HepG2 (cell line): ENCODE data around the gene GALNT12. TPM values are rescaled to one million over a fixed set of nuclear protein-coding genes. Genes with fewer than 3 reads are reported as not detected.

Experiments
- ATAC-seq: fragments of 200-7000 bp; cut with Tn5 transposase; 3 replicates; pipeline ENCODE4 v1.9.1; 2020; ENCODE audit warnings: mild to moderate bottlenecking, moderate library complexity
- BruUV-seq: library from RNA; stranded (reverse); fragments of 400-500 nt; replicated peaks from 2 replicates; lab custom pipeline; 2021; lab: Mats Ljungman, UMichigan
- CTCF ChIA-PET: fragments of 300-600 bp; formaldehyde crosslinking; extraction: SDS; loops from one replicate; lab custom pipeline; 2021; ENCODE audit warnings: low total read pairs, inconsistent platforms, low intra/inter-chr PET ratio; lab: Yijun Ruan, JAX
- POLR2A ChIA-PET: fragments of 350-600 bp; sonication (Branson Sonifier 250); formaldehyde crosslinking; loops from one replicate; lab custom pipeline; 2020; ENCODE audit warnings: antibody characterized with exemption, inconsistent platforms; lab: Yijun Ruan, JAX
- DNase-seq: peaks from one replicate; pipeline ENCODE4 v3.0.0-alpha.2; 2015; ENCODE audit warnings: low spot score
- FAIRE-seq: peaks from 3 replicates; lab custom pipeline; 2011; peaks lifted over from hg19 to GRCh38; lab: Jason Lieb, UNC
- H2AFZ ChIP-seq: one replicate; pipeline ENCODE4 v1.6.1; 2011; ENCODE audit warnings: low read length, inconsistent platforms
- H3K27ac ChIP-seq: fragments of 300-600 bp; 3 replicates; pipeline ENCODE4 v1.8.0; 2011; ENCODE audit warnings: mixed run types, mild to moderate bottlenecking, mixed read lengths, low read length, inconsistent platforms; ENCODE audit not compliant: insufficient read depth; ENCODE audit errors: extremely low read length
- H3K27me3 ChIP-seq, 2 experiments: fragments of 200-600 bp in 1 of 2; 2 replicates in 1 of 2; 3 replicates in 1 of 2; pipeline versions ENCODE4 v1.6.0 to v1.8.0; 2011; ENCODE audit warnings: low read length in 2 of 2, mild to moderate bottlenecking in 2 of 2, moderate library complexity in 2 of 2, inconsistent platforms in 1 of 2; ENCODE audit not compliant: insufficient read depth in 2 of 2, control insufficient read depth in 1 of 2
- H3K36me3 ChIP-seq, 2 experiments: fragments of 200-600 bp in 1 of 2; replicated peaks in 1 of 2; 2 replicates in 1 of 2; 3 replicates in 1 of 2; pipeline versions ENCODE4 v1.5.1 to v1.8.0; 2011; ENCODE audit warnings: low read length in 2 of 2, inconsistent platforms in 1 of 2; ENCODE audit not compliant: insufficient read depth in 2 of 2, control insufficient read depth in 1 of 2
- H3K4me1 ChIP-seq: 2 replicates; pipeline ENCODE4 v1.5.1; 2012; ENCODE audit warnings: low read length, inconsistent platforms; ENCODE audit not compliant: insufficient read depth
- H3K4me2 ChIP-seq: 2 replicates; pipeline ENCODE4 v1.6.0; 2011; ENCODE audit warnings: low read depth, low read length, inconsistent platforms
- H3K4me3 ChIP-seq, 3 experiments: fragments of 200-600 bp in 1 of 3; sonication (generic), shearing (Covaris generic) in 1 of 3; replicated peaks in 1 of 3; 2 replicates each; pipeline ENCODE4 v1.5.1; 2011 to 2016; ENCODE audit warnings: low read length in 3 of 3, inconsistent platforms in 2 of 3, low read depth in 2 of 3, mild to moderate bottlenecking in 2 of 3, control low read depth in 1 of 3, mixed read lengths in 1 of 3; ENCODE audit not compliant: insufficient read depth in 1 of 3
- H3K79me2 ChIP-seq: one replicate; pipeline ENCODE4 v1.6.1; 2011; ENCODE audit warnings: low read length, inconsistent platforms; ENCODE audit not compliant: insufficient read depth
- H3K9ac ChIP-seq: 2 replicates; pipeline ENCODE4 v1.6.0; 2011; ENCODE audit warnings: mild to moderate bottlenecking, low read depth, low read length, inconsistent platforms; ENCODE audit not compliant: insufficient read depth
- H3K9me3 ChIP-seq: 2 replicates; pipeline ENCODE4 v1.5.1; 2012; ENCODE audit warnings: mild to moderate bottlenecking, low read length
- H4K20me1 ChIP-seq: 2 replicates; pipeline ENCODE4 v1.6.0; 2011; ENCODE audit warnings: inconsistent platforms, mild to moderate bottlenecking, low read length, moderate library complexity; ENCODE audit not compliant: insufficient read depth
- ARNT ChIP-seq: fragments of 450-650 bp; IDR thresholded peaks from 2 replicates; pipeline ENCODE4 v1.6.1; 2017
- CAMTA2 ChIP-seq: sonication (generic); formaldehyde crosslinking; IDR thresholded peaks from 2 replicates; pipeline ENCODE4 v1.4.0; 2020; ENCODE audit warnings: mild to moderate bottlenecking, missing genetic modification reagents, borderline replicate concordance
- CC2D1A ChIP-seq: sonication (generic); formaldehyde crosslinking; IDR thresholded peaks from 2 replicates; pipeline ENCODE4 v1.8.1; 2023; ENCODE audit warnings: mild to moderate bottlenecking, missing genetic modification reagents
- ELF3 ChIP-seq: IDR thresholded peaks from 2 replicates; pipeline ENCODE4 v1.6.1; 2016; ENCODE audit warnings: missing genetic modification reagents, missing compliant biosample characterization
- IKZF4 ChIP-seq: sonication (generic); formaldehyde crosslinking; IDR thresholded peaks from 2 replicates; pipeline ENCODE4 v1.5.1; 2020; ENCODE audit warnings: borderline replicate concordance, mild to moderate bottlenecking, low read depth, missing genetic modification reagents; ENCODE audit errors: not compliant biosample characterization
- KDM3A ChIP-seq: IDR thresholded peaks from 2 replicates; pipeline ENCODE4 v1.6.1; 2018; ENCODE audit warnings: low read depth, missing compliant biosample characterization
- KLF15 ChIP-seq: sonication (generic); formaldehyde crosslinking; IDR thresholded peaks from 2 replicates; pipeline ENCODE4 v1.8.1; 2023; ENCODE audit warnings: borderline replicate concordance, mild to moderate bottlenecking, inconsistent platforms, missing genetic modification reagents, mixed read lengths
- MXI1 ChIP-seq: IDR thresholded peaks from 3 replicates; pipeline ENCODE4 v1.6.1; 2012; ENCODE audit warnings: low read depth, low read length, inconsistent platforms, borderline replicate concordance
- NCOR1 ChIP-seq: fragments of 200-600 bp; sonication (generic); IDR thresholded peaks from 2 replicates; pipeline ENCODE4 v1.7.0; 2017; ENCODE audit warnings: antibody characterized with exemption, low read length, borderline replicate concordance
- TOE1 ChIP-seq: sonication (generic); formaldehyde crosslinking; IDR thresholded peaks from 2 replicates; pipeline ENCODE4 v1.4.0; 2020; ENCODE audit warnings: mild to moderate bottlenecking, missing genetic modification reagents
- ZFP37 ChIP-seq: sonication (generic); formaldehyde crosslinking; IDR thresholded peaks from 2 replicates; pipeline ENCODE4 v1.4.0; 2020; ENCODE audit warnings: missing genetic modification reagents, borderline replicate concordance
- ZNF788 ChIP-seq: sonication (generic); formaldehyde crosslinking; IDR thresholded peaks from 2 replicates; pipeline ENCODE4 v1.5.0; 2020; ENCODE audit warnings: mild to moderate bottlenecking, missing genetic modification reagents, borderline replicate concordance
- WGBS: methylation state at CpG from one replicate; pipeline ENCODE4 v1.1.6; 2017; ENCODE audit warnings: low lambda C conversion rate; 5-methylcytosine and 5-hydroxymethylcytosine counted together
- in situ Hi-C: cut with HindIII; loops from 2 replicates; pipeline ENCODE4 v1.10.0; 2017; ENCODE audit warnings: low pct_unique_long_range_greater_than_20kb; ENCODE audit not compliant: extremely low pct_ligation_motif_present
- intact Hi-C: fragments of 100-400 bp; cut with micrococcal nuclease; formaldehyde crosslinking; loops from one replicate; pipeline ENCODE4 v1.10.0; 2022; ENCODE audit not compliant: unreplicated experiment
- polyA plus RNA-seq, 8 experiments: library from polyadenylated mRNA; depleted of rRNA in 3 of 8; stranded (reverse) in 7 of 8; unstranded in 1 of 8; fragments of >200 nt; fragmentation: Illumina TruSeq in 4 of 8; extraction: Trizol in 4 of 8; gene quantifications; 2 replicates each; pipeline versions ENCODE4 v1.2.1 to v1.2.3, GENCODE V29; 2011 to 2016; ENCODE audit warnings: low read depth in 4 of 8, missing spikeins in 1 of 8, mixed read lengths in 1 of 8; ENCODE audit not compliant: insufficient read depth in 1 of 8
- total RNA-seq, 5 experiments: library from RNA; depleted of rRNA; stranded (reverse); fragments of >200 nt; fragmentation: Illumina TruSeq; extraction: Trizol; gene quantifications; 2 replicates each; pipeline ENCODE4 v1.2.3, GENCODE V29; 2016; ENCODE audit warnings: low read depth in 1 of 5
- TF ChIP-seq, protein P1 (sequence below): sonication (generic); formaldehyde crosslinking; IDR thresholded peaks from 2 replicates; pipeline ENCODE4 v1.4.0; 2020; ENCODE audit warnings: mild to moderate bottlenecking, missing genetic modification reagents, borderline replicate concordance
- TF ChIP-seq, protein P2 (sequence below): IDR thresholded peaks from 2 replicates; pipeline ENCODE4 v1.6.1; 2016; ENCODE audit warnings: low read depth, borderline replicate concordance
- TF ChIP-seq, protein P3 (sequence below): sonication (generic); formaldehyde crosslinking; IDR thresholded peaks from 2 replicates; pipeline ENCODE4 v1.9.0; 2021; ENCODE audit warnings: missing genetic modification reagents, mild to moderate bottlenecking, borderline replicate concordance
- TF ChIP-seq, protein P4 (sequence below): IDR thresholded peaks from 2 replicates; pipeline ENCODE4 v1.6.1; 2018; ENCODE audit warnings: missing genetic modification reagents, mild to moderate bottlenecking, missing compliant biosample characterization
- TF ChIP-seq, protein P5 (sequence below): sonication (generic); formaldehyde crosslinking; IDR thresholded peaks from 2 replicates; pipeline ENCODE4 v1.4.0; 2020; ENCODE audit warnings: missing genetic modification reagents, borderline replicate concordance

The GALNT12 gene
- total and polyA plus RNA-seq, 2 of the 13 experiments (the other 11 are each of a cell fraction or from before 2014, with no cell fraction given): 0.07 TPM; not detected in 1

DNA sequence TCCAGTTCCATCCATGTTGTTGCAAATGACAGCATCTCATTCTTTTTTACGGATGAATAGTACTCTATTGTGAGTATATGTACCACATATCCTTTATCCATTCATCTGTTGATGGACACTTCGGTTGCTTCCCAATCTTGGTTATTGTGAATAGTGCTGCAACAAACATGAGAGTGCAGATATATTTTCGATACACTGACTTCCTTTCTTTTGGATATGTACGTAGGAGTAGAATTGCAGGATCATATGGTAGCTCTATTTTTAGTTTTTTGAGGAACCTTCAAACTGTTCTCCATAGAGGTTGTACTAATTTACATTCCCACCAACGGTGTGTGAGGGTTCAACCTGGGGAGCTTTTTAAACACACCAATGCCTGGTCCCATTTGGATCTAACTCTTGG, 22.3 kb downstream of the GALNT12 start:
- WGBS: 33% methylated on average over 5 of the region's 5 CpGs
- intact Hi-C loops: no loop called here

More for the DNA sequence above, 22.3 kb downstream of the GALNT12 start:
- no peak overlapping the region for H3K4me2 ChIP-seq
- no peak overlapping the region for H3K9ac ChIP-seq
- no peak for ATAC-seq
- H3K27ac ChIP-seq: no peak overlapping the region
- H3K9me3 ChIP-seq: no peaks in the 10 kb centered on the region
- H3K4me1 ChIP-seq: no peaks in the 10 kb centered on the region
- no peaks in the 10 kb centered on the region for H3K36me3 ChIP-seq
- in situ Hi-C loops: no loop called here
- no peak for DNase-seq
- TF ChIP-seq, protein P1, sequence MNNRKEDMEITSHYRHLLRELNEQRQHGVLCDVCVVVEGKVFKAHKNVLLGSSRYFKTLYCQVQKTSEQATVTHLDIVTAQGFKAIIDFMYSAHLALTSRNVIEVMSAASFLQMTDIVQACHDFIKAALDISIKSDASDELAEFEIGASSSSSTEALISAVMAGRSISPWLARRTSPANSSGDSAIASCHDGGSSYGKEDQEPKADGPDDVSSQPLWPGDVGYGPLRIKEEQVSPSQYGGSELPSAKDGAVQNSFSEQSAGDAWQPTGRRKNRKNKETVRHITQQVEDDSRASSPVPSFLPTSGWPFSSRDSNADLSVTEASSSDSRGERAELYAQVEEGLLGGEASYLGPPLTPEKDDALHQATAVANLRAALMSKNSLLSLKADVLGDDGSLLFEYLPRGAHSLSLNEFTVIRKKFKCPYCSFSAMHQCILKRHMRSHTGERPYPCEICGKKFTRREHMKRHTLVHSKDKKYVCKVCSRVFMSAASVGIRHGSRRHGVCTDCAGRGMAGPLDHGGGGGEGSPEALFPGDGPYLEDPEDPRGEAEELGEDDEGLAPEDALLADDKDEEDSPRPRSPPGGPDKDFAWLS (CRISPR knock-in tag): no peak
- TF ChIP-seq CC2D1A: no peak
- no peak for TF ChIP-seq KLF15
- TF ChIP-seq MXI1: no peak
- TF ChIP-seq, protein P2, sequence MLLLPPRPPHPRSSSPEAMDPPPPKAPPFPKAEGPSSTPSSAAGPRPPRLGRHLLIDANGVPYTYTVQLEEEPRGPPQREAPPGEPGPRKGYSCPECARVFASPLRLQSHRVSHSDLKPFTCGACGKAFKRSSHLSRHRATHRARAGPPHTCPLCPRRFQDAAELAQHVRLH: no peak
- TF ChIP-seq, protein P3, sequence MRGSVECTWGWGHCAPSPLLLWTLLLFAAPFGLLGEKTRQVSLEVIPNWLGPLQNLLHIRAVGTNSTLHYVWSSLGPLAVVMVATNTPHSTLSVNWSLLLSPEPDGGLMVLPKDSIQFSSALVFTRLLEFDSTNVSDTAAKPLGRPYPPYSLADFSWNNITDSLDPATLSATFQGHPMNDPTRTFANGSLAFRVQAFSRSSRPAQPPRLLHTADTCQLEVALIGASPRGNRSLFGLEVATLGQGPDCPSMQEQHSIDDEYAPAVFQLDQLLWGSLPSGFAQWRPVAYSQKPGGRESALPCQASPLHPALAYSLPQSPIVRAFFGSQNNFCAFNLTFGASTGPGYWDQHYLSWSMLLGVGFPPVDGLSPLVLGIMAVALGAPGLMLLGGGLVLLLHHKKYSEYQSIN (CRISPR knock-in tag): no peak
- TF ChIP-seq ZNF788 (CRISPR knock-in tag): no peak
- no peak for TF ChIP-seq ELF3 (CRISPR knock-in tag)
- no peak for TF ChIP-seq ARNT
- TF ChIP-seq, protein P4, sequence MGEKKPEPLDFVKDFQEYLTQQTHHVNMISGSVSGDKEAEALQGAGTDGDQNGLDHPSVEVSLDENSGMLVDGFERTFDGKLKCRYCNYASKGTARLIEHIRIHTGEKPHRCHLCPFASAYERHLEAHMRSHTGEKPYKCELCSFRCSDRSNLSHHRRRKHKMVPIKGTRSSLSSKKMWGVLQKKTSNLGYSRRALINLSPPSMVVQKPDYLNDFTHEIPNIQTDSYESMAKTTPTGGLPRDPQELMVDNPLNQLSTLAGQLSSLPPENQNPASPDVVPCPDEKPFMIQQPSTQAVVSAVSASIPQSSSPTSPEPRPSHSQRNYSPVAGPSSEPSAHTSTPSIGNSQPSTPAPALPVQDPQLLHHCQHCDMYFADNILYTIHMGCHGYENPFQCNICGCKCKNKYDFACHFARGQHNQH (CRISPR knock-in tag): no peak
- TF ChIP-seq ZFP37 (CRISPR knock-in tag): no peak
- TF ChIP-seq, protein P5, sequence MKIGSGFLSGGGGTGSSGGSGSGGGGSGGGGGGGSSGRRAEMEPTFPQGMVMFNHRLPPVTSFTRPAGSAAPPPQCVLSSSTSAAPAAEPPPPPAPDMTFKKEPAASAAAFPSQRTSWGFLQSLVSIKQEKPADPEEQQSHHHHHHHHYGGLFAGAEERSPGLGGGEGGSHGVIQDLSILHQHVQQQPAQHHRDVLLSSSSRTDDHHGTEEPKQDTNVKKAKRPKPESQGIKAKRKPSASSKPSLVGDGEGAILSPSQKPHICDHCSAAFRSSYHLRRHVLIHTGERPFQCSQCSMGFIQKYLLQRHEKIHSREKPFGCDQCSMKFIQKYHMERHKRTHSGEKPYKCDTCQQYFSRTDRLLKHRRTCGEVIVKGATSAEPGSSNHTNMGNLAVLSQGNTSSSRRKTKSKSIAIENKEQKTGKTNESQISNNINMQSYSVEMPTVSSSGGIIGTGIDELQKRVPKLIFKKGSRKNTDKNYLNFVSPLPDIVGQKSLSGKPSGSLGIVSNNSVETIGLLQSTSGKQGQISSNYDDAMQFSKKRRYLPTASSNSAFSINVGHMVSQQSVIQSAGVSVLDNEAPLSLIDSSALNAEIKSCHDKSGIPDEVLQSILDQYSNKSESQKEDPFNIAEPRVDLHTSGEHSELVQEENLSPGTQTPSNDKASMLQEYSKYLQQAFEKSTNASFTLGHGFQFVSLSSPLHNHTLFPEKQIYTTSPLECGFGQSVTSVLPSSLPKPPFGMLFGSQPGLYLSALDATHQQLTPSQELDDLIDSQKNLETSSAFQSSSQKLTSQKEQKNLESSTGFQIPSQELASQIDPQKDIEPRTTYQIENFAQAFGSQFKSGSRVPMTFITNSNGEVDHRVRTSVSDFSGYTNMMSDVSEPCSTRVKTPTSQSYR: no peak
- no peak for TF ChIP-seq CAMTA2 (CRISPR knock-in tag)
- no peak for TF ChIP-seq IKZF4 (CRISPR knock-in tag)
- no peak for TF ChIP-seq TOE1 (CRISPR knock-in tag)
- TF ChIP-seq KDM3A: no peak
- TF ChIP-seq NCOR1: no peak
- BruUV-seq: no TSS peak
- peaks cover 0 to 18% of the 10 kb centered on the region in 2 experiments; a peak in 3 of 5 replicates for H3K27me3 ChIP-seq
- CTCF ChIA-PET: no interaction called here
- no peak overlapping the region for H2AFZ ChIP-seq
- no peak overlapping the region for H3K4me3 ChIP-seq
- H4K20me1 ChIP-seq: no peaks in the 10 kb centered on the region
- FAIRE-seq: no peak
- H3K79me2 ChIP-seq: no peaks in the 10 kb centered on the region
- POLR2A ChIA-PET: no interaction called here
